GM12878 (cell line): ENCODE data around the gene FANCM. TPM values are rescaled to one million over a fixed set of nuclear protein-coding genes. Genes with fewer than 3 reads are reported as not detected.

Experiments
- ATAC-seq: fragments of 200-7000 bp; cut with Tn5 transposase; 3 replicates; pipeline ENCODE4 v1.9.1; 2020; ENCODE audit warnings: mild to moderate bottlenecking, moderate library complexity
- BruUV-seq: library from RNA; stranded (reverse); fragments of 400-500 nt; replicated peaks from 2 replicates; lab custom pipeline; 2021; lab: Mats Ljungman, UMichigan
- CTCF ChIA-PET: fragments of 300-600 bp; sonication (Branson Sonifier 250); formaldehyde crosslinking; extraction: SDS; loops from one replicate; lab custom pipeline; 2021; ENCODE audit warnings: inconsistent platforms; lab: Yijun Ruan, JAX
- POLR2A ChIA-PET: fragments of 350-600 bp; formaldehyde crosslinking; extraction: SDS; loops from one replicate; lab custom pipeline; 2021; ENCODE audit warnings: inconsistent platforms; lab: Charles Lee
- RAD21 ChIA-PET: fragments of 300-600 bp; sonication (Branson Sonifier 250); formaldehyde crosslinking; loops from one replicate; lab custom pipeline; 2023; ENCODE audit warnings: antibody characterized with exemption; ENCODE audit not compliant: unreplicated experiment; lab: Charles Lee
- SMC1A ChIA-PET: fragments of 300-600 bp; sonication (Branson Sonifier 250); formaldehyde crosslinking; loops from one replicate; lab custom pipeline; 2023; ENCODE audit not compliant: unreplicated experiment, uncharacterized antibody; lab: Charles Lee
- DNase-seq: peaks from one replicate; pipeline ENCODE4 v3.0.0-alpha.2; 2011; ENCODE audit warnings: low read depth, low spot score
- FAIRE-seq: peaks from 3 replicates; lab custom pipeline; 2011; peaks lifted over from hg19 to GRCh38; lab: Jason Lieb, UNC
- H2AFZ ChIP-seq: 2 replicates; pipeline ENCODE4 v1.6.0; 2011; ENCODE audit warnings: low read depth, low read length, control low read depth; ENCODE audit not compliant: control insufficient read depth
- H3K27ac ChIP-seq: 2 replicates; pipeline ENCODE4 v1.5.1; 2011; ENCODE audit warnings: control low read depth; ENCODE audit not compliant: control insufficient read depth, insufficient read depth
- H3K27me3 ChIP-seq, 2 experiments: replicated peaks in 1 of 2; 2 replicates each; pipeline versions ENCODE4 v1.6.0 to v1.6.1; 2011; ENCODE audit warnings: low read length in 1 of 2; ENCODE audit not compliant: control insufficient read depth in 2 of 2, insufficient read depth in 2 of 2
- H3K36me3 ChIP-seq, 2 experiments: 2 replicates each; pipeline ENCODE4 v1.5.1; 2011; ENCODE audit warnings: low read length in 1 of 2; ENCODE audit not compliant: control insufficient read depth in 2 of 2, insufficient read depth in 2 of 2
- H3K4me1 ChIP-seq: 2 replicates; pipeline ENCODE4 v1.6.1; 2011; ENCODE audit warnings: mild to moderate bottlenecking, low read length, moderate library complexity, mixed read lengths; ENCODE audit not compliant: control insufficient read depth, insufficient read depth
- H3K4me2 ChIP-seq: 2 replicates; pipeline ENCODE4 v1.6.0; 2011; ENCODE audit warnings: control low read depth; ENCODE audit not compliant: control insufficient read depth, insufficient read depth
- H3K4me3 ChIP-seq: fragments of 200-600 bp; sonication (generic); 2 replicates; pipeline ENCODE4 v1.5.1; 2016
- H3K79me2 ChIP-seq: 2 replicates; pipeline ENCODE4 v1.6.0; 2011; ENCODE audit warnings: low read length; ENCODE audit not compliant: control insufficient read depth, insufficient read depth
- H3K9ac ChIP-seq: 2 replicates; pipeline ENCODE4 v1.8.0; 2011; ENCODE audit warnings: low read length, control low read depth, mixed read lengths; ENCODE audit not compliant: control insufficient read depth, insufficient read depth
- H3K9me3 ChIP-seq: replicated peaks from 3 replicates; pipeline ENCODE4 v1.5.1; 2011; ENCODE audit warnings: mild to moderate bottlenecking, low read length; ENCODE audit not compliant: control insufficient read depth, insufficient read depth
- H4K20me1 ChIP-seq: 2 replicates; pipeline ENCODE4 v1.6.0; 2011; ENCODE audit not compliant: control insufficient read depth, insufficient read depth
- BACH1 ChIP-seq: fragments of 450-650 bp; IDR thresholded peaks from 2 replicates; pipeline ENCODE4 v1.6.1; 2017; ENCODE audit warnings: mild to moderate bottlenecking, borderline replicate concordance
- CEBPZ ChIP-seq: fragments of 150-350 bp; IDR thresholded peaks from 2 replicates; pipeline ENCODE4 v1.6.1; 2016; ENCODE audit warnings: low read depth, low read length
- DPF2 ChIP-seq: fragments of 450-650 bp; IDR thresholded peaks from 2 replicates; pipeline ENCODE4 v1.6.1; 2017; ENCODE audit warnings: mild to moderate bottlenecking
- GABPA ChIP-seq: IDR thresholded peaks from 2 replicates; pipeline ENCODE4 v1.6.1; 2014; ENCODE audit warnings: antibody characterized with exemption, low read depth, mild to moderate bottlenecking, inconsistent platforms
- HSF1 ChIP-seq: fragments of 150-350 bp; IDR thresholded peaks from 2 replicates; pipeline ENCODE4 v1.6.1; 2014; ENCODE audit warnings: mild to moderate bottlenecking, low read depth, low read length
- NR2C1 ChIP-seq: fragments of 450-650 bp; IDR thresholded peaks from 2 replicates; pipeline ENCODE4 v1.6.1; 2017; ENCODE audit warnings: antibody characterized with exemption, mild to moderate bottlenecking, moderate library complexity
- POLR2AphosphoS5 ChIP-seq: IDR thresholded peaks from 2 replicates; pipeline ENCODE4 v1.6.1; 2011; ENCODE audit warnings: mild to moderate bottlenecking, low read length, inconsistent platforms
- SMARCA5 ChIP-seq: fragments of 450-650 bp; IDR thresholded peaks from 2 replicates; pipeline ENCODE4 v1.6.1; 2017; ENCODE audit warnings: mild to moderate bottlenecking
- SREBF2 ChIP-seq: IDR thresholded peaks from 2 replicates; pipeline ENCODE4 v1.6.1; 2012; ENCODE audit warnings: mild to moderate bottlenecking, low read length
- STAT3 ChIP-seq: IDR thresholded peaks from 2 replicates; pipeline ENCODE4 v1.6.1; 2011; ENCODE audit warnings: low read depth, low read length, improper control_type of control experiment
- SUPT20H ChIP-seq: IDR thresholded peaks from 2 replicates; pipeline ENCODE4 v1.6.1; 2011; ENCODE audit warnings: low read depth, mild to moderate bottlenecking, low read length, moderate library complexity, borderline replicate concordance; ENCODE audit not compliant: control insufficient read depth
- TCF12 ChIP-seq: IDR thresholded peaks from 2 replicates; pipeline ENCODE4 v1.6.1; 2011; ENCODE audit warnings: low read depth, mild to moderate bottlenecking, low read length
- TCF7 ChIP-seq: IDR thresholded peaks from 2 replicates; pipeline ENCODE4 v1.6.1; 2014; ENCODE audit warnings: antibody characterized with exemption, borderline replicate concordance
- WRNIP1 ChIP-seq: IDR thresholded peaks from 2 replicates; pipeline ENCODE4 v1.6.1; 2011; ENCODE audit warnings: low read depth, low read length, improper control_type of control experiment, borderline replicate concordance
- in situ Hi-C: fragments of 300-500 bp; cut with MboI; formaldehyde crosslinking; loops from 9 replicates; pipeline ENCODE4 v1.14.3; 2018; ENCODE audit warnings: mixed read lengths
- intact Hi-C: fragments of 100-400 bp; cut with micrococcal nuclease; formaldehyde crosslinking; loops from one replicate; pipeline ENCODE4 v1.14.2; 2022; ENCODE audit not compliant: unreplicated experiment
- polyA plus RNA-seq, 11 experiments: library from polyadenylated mRNA; depleted of rRNA in 4 of 11; unstranded in 6 of 11; stranded (reverse) in 5 of 11; fragments of >200 nt; fragmentation: Nextera tagmentation in 4 of 11; fragmentation: Illumina TruSeq in 1 of 11; extraction: Ambion mirVana in 4 of 11; extraction: Trizol in 1 of 11; gene quantifications; 1 replicate in 1 of 11; 2 replicates in 10 of 11; pipeline versions ENCODE4 v1.2.1 to v1.2.3, GENCODE V29; 2011 to 2016; ENCODE audit warnings: inconsistent platforms in 2 of 11, missing spikeins in 2 of 11, low read depth in 1 of 11
- total RNA-seq, 4 experiments: library from RNA; depleted of rRNA in 3 of 4; stranded (reverse); fragments of >200 nt in 3 of 4; fragmentation: Illumina TruSeq in 1 of 4; extraction: Trizol in 1 of 4; gene quantifications; 2 replicates each; pipeline versions ENCODE4 v1.2.1 to v1.2.3, GENCODE V29; 2013 to 2021
- TF ChIP-seq, protein P1 (sequence below): IDR thresholded peaks from 2 replicates; pipeline ENCODE4 v1.6.1; 2012; ENCODE audit warnings: low read depth, low read length, improper control_type of control experiment
- TF ChIP-seq, protein P2 (sequence below): fragments of 450-650 bp; IDR thresholded peaks from 2 replicates; pipeline ENCODE4 v1.6.1; 2017; ENCODE audit warnings: low read depth, mild to moderate bottlenecking, moderate library complexity

FANCM gene
- total and polyA plus RNA-seq, 10 of the 15 experiments (the other 5 are each of a cell fraction or from before 2014, with no cell fraction given): 6.4 to 17.6 (median 10.6) TPM

- POLR2A ChIA-PET: no interaction called here
- no peak overlapping the region for H3K9ac ChIP-seq
- in situ Hi-C loops (no loop called here), intact Hi-C loops (no loop called here)
- DNase-seq (no peak), FAIRE-seq (no peak), ATAC-seq (peak; percentile 30; the same call in 1 of the 3 replicates)
- CTCF ChIA-PET: interaction anchor here (1.3 kb wide), 1 partner anchor 294 kb away, joined by 3 read pairs; no protein-coding TSS in a partner anchor
- H3K4me1 ChIP-seq: no peaks in the 10 kb centered on the region
- H3K27me3 ChIP-seq: no peaks in the 10 kb centered on the region
- no peak overlapping the region for H3K27ac ChIP-seq
- TF ChIP-seq, protein P1, sequence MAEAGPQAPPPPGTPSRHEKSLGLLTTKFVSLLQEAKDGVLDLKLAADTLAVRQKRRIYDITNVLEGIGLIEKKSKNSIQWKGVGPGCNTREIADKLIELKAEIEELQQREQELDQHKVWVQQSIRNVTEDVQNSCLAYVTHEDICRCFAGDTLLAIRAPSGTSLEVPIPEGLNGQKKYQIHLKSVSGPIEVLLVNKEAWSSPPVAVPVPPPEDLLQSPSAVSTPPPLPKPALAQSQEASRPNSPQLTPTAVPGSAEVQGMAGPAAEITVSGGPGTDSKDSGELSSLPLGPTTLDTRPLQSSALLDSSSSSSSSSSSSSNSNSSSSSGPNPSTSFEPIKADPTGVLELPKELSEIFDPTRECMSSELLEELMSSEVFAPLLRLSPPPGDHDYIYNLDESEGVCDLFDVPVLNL: no peak
- TF ChIP-seq TCF7 (no peak), STAT3 (no peak), SREBF2 (no peak), GABPA (no peak), DPF2 (no peak), TCF12 (no peak), CEBPZ (no peak), SUPT20H (no peak), NR2C1 (no peak), SMARCA5 (no peak), WRNIP1 (no peak), HSF1 (no peak), POLR2AphosphoS5 (no peak), BACH1 (no peak)
- TF ChIP-seq, protein P2, sequence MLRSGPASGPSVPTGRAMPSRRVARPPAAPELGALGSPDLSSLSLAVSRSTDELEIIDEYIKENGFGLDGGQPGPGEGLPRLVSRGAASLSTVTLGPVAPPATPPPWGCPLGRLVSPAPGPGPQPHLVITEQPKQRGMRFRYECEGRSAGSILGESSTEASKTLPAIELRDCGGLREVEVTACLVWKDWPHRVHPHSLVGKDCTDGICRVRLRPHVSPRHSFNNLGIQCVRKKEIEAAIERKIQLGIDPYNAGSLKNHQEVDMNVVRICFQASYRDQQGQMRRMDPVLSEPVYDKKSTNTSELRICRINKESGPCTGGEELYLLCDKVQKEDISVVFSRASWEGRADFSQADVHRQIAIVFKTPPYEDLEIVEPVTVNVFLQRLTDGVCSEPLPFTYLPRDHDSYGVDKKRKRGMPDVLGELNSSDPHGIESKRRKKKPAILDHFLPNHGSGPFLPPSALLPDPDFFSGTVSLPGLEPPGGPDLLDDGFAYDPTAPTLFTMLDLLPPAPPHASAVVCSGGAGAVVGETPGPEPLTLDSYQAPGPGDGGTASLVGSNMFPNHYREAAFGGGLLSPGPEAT: no peak
- H3K79me2 ChIP-seq: no peaks in the 10 kb centered on the region
- no peaks in the 10 kb centered on the region for H3K9me3 ChIP-seq
- no peaks in the 10 kb centered on the region for H4K20me1 ChIP-seq
- SMC1A ChIA-PET: interaction anchor here (1.1 to 1.6 kb wide), 4 partner anchors 12 to 291 kb away, joined by 3 to 4 read pairs (median 3); no protein-coding TSS in a partner anchor
- no peak overlapping the region for H2AFZ ChIP-seq
- H3K4me2 ChIP-seq: no peak overlapping the region
- peaks cover 2 to 15% of the 10 kb centered on the region in 2 experiments for H3K36me3 ChIP-seq
- no TSS peak for BruUV-seq
- H3K4me3 ChIP-seq: no peak overlapping the region
- RAD21 ChIA-PET: no interaction called here
Measured at GRCh38 chr14:45204241-45204640, 68.5 kb downstream of the FANCM start.
